DMS 273 treated with DMSO at 0.1 percent for 48 hours (cell line): Measurements from ENCODE around the gene ATP6V1C2.
A peak's percentile ranks its signal among the peaks of the same experiment; 100 is the strongest.
"Not testable (repeated sequence)": the region's sequence is repeated elsewhere in the genome, so short reads cannot be mapped to it uniquely, and the experiment has no call there.

Experiments used
- DNase-seq: peaks from one replicate; lab custom pipeline; 2025; lab: John Stamatoyannopoulos, UW

Gene ATP6V1C2

DNA sequence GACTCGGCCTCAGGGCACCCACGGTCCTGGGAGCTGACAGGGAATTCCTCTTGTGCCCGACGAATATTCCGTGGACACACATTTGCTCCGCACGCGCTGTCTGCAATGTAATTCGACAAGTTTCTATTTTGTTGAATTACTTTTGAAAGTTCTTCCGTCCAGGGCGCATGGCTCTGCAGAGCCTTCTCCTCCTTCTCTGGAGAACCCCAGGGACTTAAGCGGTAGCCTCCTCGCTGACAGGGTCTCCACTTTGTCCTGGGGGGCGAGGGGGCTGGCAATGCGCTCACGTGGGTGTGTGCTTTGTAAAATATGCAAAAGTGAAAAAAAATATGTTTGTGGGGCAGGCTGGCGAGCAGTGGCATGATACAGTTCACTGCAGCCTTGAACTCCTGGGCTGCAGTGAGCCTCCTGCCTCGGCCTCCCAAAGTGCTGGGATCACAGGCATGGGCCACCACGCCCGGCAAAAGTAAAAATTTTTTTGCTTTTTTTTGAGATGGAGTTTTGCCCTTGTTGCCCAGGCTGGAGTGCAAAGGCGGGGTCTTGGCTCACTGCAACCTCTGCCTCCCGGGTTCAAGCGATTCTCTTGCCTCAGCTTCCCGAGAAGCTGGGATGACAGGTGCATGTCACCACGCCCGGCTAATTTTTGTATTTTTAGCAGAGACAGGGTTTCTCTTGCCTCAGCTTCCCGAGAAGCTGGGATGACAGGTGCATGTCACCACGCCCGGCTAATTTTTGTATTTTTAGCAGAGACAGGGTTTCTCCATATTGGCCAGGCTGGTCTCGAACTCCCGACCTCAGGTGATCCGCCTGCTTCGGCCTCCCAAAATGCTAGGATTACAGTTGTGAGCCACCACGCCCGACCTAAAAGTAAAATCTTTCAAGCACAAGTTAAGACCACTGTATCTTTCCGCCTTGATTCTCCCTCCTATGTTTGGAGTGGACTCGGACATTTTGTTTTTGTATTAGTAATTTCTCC is 92.0 kb downstream of the ATP6V1C2 start:
- DNase-seq, result not testable (repeated sequence)

DNA sequence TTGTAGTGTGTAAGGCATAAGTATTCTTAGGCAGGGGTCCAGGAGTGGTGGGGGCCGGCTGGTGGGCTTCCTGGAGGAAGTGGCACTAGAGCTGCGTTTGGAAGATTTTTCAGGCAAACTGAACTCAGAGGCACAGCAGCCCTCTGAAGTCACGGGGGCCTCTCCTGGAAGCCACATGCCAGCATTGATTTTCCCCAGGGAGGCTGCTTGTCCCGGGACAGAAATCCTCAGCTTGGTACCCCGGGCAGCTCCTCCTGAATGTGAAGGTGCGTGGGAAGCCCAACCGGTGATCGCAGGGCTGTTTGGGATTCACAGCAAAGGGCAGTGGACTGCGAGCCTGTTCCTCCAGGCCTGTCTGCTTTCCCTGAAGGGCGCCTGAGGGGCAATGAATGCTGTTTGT is 92.7 kb downstream of the ATP6V1C2 start:
- no peak for DNase-seq

DNA sequence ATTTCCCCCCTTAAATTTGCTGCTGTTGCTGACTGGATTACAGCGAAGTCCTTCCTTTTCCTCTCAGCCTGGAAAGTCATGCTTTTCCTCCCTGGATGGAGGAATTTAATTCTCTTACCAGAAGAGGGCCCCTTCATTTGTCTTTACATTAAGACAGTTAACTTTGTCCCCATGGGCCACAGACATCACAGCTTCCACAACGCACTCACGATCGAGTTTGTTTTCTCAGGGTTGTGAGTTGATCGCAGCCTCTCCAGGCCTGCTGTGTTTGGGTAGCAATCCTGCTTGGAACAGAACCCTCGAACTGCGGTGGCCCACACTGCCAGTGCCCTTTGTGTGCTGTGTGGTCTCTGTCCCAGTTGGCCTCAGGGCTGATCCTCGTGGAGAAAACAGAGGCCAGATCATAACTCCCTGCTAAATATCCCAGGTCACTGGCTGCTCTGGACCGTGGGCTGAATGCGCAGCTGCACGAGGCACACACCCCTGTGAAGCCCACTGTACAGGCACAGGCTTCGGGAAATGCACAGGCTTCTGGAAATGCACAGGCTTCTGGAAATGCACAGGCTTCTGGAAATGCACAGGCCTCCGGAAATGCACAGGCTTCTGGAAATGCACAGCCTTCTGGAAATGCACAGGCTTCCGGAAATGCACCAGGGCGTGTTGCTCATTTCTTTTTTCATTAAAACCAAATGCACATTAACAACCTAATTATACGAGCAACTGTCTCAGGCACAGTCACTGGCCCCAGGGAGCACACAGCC is 93.3 kb downstream of the ATP6V1C2 start:
- DNase-seq, result no peak

DNA sequence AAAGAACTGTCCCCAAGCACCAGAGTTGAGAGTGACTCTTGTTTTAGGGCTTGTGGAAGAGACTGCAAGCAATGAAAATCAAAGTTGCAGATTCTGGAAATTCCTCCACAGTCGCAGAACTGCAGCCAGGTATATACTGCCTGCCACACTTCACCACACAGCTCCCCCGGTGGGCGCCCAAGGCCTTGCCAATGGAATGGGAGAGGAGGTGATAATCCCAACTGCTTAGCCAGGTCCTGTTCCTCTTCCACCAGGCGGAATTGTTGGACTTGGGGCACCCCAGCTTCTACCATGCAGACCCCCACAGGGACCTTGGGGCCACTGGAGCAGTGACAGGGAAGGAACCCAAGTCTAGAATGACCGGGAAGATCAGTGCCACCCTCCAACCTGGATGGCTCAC is 96.0 kb downstream of the ATP6V1C2 start:
- DNase-seq, result no peak

DNA sequence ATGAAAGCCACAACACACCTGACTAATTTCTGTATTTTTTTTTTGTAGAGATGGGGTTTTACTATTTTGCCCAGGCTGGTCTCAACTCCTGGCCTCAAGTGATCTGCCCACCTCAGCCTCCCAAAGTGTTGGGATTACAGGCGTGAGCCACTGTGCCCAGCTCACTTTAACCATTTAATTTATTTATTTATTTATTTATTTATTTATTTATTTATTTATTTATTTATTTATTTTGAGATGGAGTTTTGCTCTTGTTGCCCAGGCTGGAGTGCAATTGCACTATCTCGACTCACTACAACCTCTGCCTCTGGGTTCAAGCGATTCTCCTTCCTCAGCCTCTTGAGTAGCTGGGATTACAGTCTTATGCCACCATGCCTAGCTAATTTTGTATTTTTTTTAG is 96.9 kb downstream of the ATP6V1C2 start:
- DNase-seq, result not testable (repeated sequence)

DNA sequence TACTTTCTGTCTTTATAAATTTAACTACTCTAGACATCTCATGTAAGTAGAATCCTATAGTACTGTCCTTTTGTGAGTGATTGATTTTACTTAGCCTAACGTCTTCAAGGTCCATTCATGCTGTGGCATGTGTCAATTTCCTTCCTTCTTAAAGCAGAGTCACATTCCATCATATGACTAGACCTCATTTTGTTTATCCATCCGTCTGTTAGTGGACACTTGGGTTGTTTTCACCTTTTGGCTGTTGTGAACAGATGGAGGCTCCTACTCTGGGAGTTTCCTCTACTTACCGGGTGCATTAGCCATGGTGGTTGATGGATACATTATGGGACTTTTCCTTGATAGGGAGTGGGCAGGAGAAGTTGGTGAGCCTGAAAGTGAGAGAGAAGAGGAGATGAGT is 97.6 kb downstream of the ATP6V1C2 start:
- DNase-seq, result no peak

DNA sequence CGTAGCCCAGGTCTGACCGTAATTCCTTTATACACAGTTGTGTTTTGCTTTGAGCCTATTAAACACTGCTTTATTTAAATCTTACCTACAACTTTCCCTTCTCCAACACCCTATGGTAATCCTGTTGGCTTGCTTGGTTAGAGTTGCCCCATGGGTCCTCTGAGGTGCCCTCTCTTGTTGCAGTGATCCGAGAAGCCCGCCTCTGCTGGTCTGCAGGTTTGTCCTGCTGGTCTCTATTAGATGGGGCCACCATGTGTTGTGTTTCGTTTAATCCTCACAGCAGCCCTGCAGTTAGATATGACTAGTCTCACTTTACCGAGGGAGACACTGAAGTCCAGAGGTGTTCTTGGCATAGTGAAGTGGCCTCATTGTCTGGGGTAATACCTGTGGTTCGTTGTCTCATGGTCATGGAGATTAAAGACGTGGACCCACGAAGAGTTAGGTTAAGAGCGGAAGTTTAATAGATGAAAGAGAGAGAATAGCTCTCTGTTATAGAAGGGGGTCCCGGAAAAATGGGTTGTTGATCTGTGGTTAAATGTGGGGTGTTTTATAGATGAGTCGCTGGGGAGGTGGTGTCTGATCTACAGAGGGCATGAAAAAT is 98.4 kb downstream of the ATP6V1C2 start:
- no peak for DNase-seq

DNA sequence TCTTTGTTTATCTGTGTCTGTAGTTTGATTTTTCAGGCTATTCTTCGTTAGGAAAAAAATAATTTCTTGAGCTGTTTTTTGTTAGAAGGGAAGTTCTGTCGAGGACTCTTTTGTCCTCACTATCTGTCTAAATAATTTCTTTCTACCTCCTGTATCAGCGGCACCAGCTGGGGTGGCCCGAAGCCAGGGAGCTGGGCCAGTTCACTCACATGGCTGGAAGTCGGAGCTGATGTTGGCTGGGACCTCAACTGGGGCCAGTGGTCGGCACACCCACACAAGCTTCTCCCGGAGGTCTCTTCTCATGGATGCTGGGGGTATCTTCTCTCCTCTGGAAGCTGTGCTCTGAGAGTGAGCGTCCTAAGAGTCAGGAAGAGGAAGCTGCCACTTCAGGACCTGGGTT is 99.1 kb downstream of the ATP6V1C2 start:
- DNase-seq, result no peak

DNA sequence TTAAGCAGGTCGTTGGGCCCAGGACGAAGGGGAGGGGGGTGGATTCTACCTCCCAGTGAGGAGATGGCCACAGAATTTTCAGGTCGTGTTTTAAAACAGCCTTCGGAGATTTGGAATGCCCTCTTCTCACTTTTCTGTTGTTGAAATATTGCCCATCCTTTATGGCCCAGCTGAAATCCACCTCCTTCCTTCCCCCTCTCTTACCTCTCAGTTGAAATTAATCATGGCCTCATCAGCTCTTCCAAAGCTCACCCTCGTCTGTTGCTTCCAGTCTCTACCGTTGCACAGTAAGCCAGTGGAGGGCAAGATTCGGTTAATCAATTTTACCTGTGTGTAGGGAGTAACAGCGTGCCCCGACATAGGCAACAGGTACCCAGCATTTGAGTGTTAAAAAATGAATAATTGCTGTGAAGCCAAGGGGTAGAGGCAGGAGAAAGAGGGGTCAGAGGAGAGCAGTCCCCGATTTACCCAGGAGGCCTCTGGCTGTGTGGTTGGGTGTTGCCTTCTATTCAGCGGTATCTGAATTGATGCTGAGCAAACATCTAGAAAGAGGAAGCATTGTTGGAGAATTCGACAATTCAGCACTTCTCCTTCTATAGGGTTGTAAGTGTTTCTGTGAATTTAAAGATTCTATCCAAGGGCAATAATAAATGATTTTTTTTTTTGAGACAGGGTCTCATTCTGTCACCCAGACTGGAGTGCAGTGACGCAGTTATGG is 99.7 kb downstream of the ATP6V1C2 start:
- DNase-seq, result no peak

DNA sequence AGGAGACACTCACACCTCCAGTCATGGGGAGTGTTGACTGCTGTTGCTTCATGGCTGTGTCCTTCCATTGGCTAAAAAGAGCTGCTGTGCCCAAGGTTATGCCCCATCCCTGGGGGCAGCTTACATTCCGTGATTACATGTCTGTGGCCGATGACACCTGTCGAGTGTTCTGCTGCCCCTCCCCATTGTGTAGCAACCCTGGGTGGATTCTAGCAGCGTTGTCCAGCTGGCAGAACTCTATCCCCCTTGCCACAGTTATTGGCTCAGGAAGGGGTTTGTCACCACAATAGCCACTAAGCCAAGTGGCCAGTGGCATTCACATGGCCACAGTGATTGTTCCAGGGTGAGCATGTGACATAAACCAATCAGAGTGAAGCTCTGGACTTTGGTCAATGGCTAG is 102.8 kb downstream of the ATP6V1C2 start:
- DNase-seq, result no peak

DNA sequence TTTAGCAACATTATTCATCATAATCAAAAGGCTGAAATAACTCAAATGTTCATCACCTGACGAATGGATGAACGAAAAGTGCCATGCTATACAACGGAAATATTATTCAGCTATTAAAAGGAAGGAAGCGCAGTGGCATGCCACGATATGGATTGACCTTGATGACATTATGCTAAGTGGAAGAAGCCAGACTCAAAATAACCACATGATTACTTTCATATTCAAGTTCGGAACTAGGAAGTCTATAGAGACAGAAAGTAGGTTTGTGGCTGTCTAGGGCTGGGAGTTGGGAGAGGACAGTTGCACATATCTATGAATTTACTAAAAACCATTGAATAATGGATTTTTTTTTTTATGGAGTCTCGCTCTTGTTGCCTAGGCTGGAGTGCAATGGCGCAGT is 104.6 kb downstream of the ATP6V1C2 start:
- no peak for DNase-seq

DNA sequence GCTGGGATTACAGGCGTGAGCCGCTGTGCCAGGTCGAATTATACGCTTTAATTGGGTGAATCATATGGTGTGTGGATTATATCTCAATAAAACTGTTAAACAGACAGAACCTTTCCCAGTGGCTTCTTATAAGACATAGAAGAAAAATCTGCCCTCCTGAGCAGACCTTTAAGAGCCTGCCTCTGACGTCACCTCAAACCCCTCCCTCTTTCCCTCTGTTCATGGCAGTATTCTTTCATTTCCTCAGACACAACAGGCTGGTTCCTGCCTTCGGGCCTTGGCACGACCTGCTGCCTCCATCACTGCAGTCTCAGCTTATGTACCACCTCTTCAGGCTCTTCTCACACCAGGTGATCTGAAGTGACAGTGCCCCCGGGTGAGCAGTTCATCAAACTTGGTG is 105.2 kb downstream of the ATP6V1C2 start:
- DNase-seq, result no peak

DNA sequence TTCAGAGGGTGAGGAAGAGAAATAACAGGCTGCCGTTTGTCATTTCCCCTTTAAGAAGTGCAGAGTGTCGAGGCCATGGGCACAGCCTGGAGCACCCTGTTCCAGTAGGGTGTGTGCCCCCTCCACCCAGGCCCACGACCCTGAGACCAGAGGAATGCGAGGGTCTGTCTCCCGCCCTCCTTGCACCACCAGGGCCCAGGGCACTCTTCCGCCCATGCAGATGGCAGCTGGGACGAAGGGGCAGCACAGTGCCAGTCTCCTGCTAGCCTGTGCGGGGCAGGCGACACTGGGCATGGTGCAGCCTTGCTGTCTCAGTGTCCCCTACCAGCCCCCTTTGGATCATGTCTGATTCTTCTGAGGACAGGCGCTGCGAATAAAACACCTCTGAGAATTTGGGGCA is 106.9 kb downstream of the ATP6V1C2 start:
- DNase-seq, result no peak

DNA sequence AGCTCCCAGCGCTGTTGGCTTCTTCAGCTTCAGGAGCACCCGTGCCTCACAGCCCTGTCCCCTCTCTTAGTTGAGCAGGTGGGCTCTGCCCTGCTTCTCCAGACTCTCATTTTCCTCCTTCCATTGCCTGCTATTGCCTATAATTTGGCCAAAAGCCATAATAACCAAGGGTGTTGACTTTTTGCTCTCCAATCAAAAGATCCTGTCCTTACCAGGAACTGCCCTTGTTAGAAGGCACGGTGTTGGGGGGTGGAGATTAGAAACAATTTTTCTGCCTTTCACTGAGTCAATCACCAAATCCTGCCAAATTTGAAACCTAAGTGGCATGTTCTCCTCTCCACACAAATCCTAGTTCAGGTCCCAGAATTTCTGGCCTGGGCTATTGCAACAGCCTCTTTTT is 107.9 kb downstream of the ATP6V1C2 start:
- DNase-seq, result no peak

DNA sequence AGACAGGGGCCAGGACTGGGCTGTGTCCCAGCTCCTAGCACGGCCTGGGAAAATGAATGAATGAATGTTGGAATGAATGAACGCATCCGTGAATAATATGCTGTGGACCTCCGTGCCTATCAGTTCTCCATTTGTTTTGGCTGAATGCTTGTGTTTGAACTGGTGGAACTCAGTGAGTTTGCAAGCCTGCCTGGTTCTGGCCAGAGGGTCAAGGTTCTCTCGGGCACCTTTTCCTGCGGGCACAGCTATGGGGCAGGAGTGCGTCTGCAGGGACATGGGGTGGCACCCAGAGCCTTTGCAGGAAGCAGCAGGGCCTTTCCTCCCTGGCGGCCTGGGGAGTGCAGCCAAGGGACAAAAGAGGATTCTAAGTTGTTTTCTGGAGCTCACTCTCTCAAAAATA is 108.8 kb downstream of the ATP6V1C2 start:
- no peak for DNase-seq

DNA sequence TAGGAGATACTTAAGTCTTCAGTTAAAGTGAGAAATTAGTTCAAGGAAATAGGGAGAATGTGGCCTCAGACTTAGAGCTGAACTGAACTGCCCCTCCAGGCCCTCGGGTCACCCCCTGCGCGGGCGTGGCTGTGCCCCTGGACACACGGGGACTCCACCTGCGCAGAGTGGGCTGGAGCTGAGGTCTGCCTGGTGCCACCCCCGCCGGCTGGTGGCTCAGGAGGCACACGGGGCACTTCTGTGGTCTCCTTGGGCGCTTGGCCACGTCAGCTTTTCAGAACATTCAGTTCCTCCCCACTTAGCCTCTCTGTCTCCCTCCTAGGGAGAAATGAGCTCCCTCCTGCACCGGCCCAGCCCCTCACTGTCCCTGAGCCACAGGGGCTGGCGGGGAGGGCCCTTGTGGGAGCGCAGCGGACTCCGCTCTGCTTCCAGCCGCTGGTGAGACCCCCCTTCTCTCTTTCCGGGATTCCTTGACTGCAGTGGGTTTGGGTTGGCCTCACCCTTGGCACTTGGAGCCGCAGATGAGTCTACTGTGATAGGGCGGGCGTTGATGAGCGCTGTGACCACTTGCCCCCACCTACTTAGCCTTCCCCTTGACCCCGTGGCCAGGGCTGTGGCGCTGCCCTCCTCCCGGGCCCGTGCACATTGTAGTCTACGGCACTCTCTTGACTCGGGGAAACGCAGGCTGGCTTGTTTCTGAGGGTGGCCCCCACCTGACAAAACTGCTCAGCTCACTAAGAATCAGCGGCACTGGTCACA is 109.4 kb downstream of the ATP6V1C2 start:
- no peak for DNase-seq

DNA sequence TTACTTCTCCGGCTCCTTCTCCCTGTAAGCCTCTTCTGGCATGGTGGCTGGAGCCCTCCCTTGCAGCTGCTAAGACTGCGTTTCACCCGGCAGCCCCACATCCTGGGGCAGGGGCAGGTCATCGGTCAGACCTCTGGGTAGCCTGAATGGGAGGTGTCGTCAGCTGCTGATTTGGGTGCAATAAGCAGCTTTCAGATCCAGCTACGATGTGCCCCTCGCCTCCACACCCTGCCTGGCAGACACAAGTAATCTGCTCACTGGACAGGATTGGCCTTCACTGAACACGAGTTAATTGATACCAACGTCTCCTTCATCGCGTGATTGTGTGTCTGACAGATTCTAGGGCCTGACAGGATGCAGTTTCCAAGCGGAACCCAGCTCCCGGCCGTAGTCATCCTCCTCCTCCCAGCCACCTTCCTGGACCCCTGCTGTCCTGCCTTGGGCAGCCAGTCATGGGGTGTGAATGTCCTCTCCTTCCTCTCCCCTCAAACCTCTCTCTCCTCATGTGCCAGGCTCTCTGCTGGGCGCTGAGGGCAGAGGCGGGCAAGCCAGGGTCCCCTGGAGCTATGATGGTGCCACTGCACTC is 110.1 kb downstream of the ATP6V1C2 start:
- no peak for DNase-seq

DNA sequence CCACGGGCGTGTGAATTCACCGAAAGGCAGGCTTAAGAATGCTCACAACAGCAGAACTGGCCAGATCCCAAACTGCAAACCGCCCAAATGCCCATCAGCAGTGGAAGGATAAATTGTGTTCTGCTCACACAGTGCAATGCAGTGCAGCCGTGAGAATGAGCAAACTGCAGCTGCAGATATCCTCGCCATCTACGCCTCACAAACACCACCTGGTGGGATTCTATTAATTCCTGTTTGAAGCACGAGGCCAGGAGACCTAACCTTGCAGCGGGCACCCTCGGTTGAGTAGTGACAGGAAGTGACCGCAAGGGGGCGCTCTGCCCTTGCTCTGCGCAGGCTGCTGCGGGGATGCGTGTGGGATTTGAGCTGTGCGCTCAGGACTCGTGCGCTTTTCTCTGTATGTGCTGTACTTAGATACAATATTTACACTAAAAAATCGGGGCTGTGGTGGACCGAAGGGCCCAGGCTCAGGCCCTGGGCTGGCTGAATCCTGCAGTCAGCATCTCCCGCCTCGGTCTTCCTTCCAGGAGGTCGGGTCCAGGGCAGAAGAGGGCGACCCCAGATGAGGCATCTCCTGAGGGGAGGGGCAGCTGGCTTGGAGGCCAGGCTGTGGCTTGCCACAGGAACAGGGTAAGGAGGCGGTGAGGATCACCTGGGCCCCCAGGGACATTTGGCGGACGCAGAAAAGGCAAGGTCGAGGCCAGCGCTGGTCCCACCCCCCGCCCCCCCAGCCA is 110.9 kb downstream of the ATP6V1C2 start:
- DNase-seq, result peak; percentile 59

DNA sequence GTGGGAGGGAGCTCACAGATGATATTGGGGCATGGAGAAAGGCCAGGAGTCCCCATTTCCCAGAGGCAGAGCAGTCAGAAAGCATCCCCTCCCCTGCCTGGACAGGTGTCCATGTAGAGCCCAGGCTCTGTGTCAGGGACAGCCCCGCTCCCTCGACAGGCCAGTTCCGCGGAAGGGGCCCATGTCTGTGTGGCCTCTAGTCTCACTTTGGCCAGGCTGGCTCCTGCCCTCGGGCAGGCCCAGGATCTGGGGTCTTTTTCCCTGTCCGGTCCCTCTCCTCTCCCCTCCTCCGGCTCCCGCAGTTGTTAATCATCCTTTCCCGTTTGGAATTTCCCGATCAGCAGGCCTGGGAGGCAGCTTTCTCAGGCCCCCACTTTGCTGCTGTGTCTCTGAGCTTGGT is 111.6 kb downstream of the ATP6V1C2 start:
- DNase-seq, result no peak

DNA sequence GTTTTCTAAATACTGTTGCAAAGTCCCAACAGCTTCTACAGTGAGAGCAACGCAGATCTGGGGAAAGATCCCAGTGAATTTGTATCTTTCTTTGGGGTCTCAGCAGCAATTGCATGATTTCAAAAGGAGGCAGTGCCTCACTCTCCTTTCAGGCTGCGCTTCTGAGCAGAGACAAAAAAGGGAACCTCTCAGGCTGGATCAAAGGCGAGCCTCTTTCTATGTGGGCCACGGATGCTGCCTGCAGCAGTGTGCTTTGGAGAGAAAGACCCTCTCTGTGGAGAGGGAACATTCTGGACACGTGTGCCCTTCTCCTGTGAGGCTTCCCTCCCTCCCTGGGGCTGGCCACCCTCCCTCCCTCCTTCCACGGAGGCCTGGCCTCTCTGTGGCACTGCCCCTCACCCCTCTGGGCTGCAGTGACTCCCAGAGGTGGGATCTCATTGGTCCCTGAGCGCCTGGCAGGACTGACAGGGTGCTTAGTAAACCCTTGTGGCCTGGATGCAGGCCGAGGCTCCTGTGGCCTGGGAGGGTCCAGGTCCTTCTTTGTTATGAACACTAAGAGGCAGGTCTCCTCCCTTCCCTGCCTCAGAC is 112.7 kb downstream of the ATP6V1C2 start:
- DNase-seq, result no peak
